Panc1 (cell line): Measurements from ENCODE around the gene ALPK1. TPM values are rescaled to one million over a fixed set of nuclear protein-coding genes. Genes with fewer than 3 reads are reported as not detected.

Experiments
- ATAC-seq: fragments of 200-7000 bp; cut with Tn5 transposase; 2 replicates; pipeline ENCODE4 v1.9.1; 2020; ENCODE audit warnings: mild to moderate bottlenecking, moderate library complexity
- BruUV-seq: library from RNA; stranded (reverse); fragments of 400-500 nt; replicated peaks from 2 replicates; lab custom pipeline; 2021; lab: Mats Ljungman, UMichigan
- CTCF ChIA-PET: fragments of 300-600 bp; sonication (Branson Sonifier 250); formaldehyde crosslinking; loops from one replicate; lab custom pipeline; 2022; ENCODE audit warnings: antibody characterized with exemption; lab: Charles Lee
- POLR2A ChIA-PET: fragments of 300-600 bp; sonication (Branson Sonifier 250); formaldehyde crosslinking; loops from one replicate; lab custom pipeline; 2022; ENCODE audit warnings: antibody characterized with exemption; lab: Charles Lee
- DNase-seq: peaks from one replicate; pipeline ENCODE4 v3.0.0-alpha.2; 2010; ENCODE audit warnings: low read depth, low spot score
- H3K27ac ChIP-seq: 2 replicates; pipeline ENCODE4 v1.5.1; 2011; ENCODE audit warnings: mild to moderate bottlenecking, low read length, inconsistent platforms
- H3K27me3 ChIP-seq: fragments of 200-500 bp; sonication (Bioruptor generic); 2 replicates; pipeline ENCODE4 v1.6.0; 2014; ENCODE audit warnings: low read length, inconsistent platforms; ENCODE audit not compliant: control insufficient read depth, insufficient read depth
- H3K36me3 ChIP-seq: fragments of 200-500 bp; sonication (Bioruptor generic); 2 replicates; pipeline ENCODE4 v1.5.1; 2014; ENCODE audit warnings: inconsistent platforms, mild to moderate bottlenecking, low read length, moderate library complexity; ENCODE audit not compliant: control insufficient read depth, insufficient read depth
- H3K4me1 ChIP-seq: 2 replicates; pipeline ENCODE4 v1.5.1; 2011; ENCODE audit warnings: inconsistent platforms, mild to moderate bottlenecking, low read length, moderate library complexity; ENCODE audit not compliant: control insufficient read depth, insufficient read depth
- H3K4me3 ChIP-seq, 2 experiments: 2 replicates each; pipeline ENCODE4 v1.5.1; 2011 to 2012; ENCODE audit warnings: low read depth in 2 of 2, low read length in 2 of 2, mild to moderate bottlenecking in 2 of 2, inconsistent platforms in 1 of 2, moderate library complexity in 1 of 2
- H3K9me3 ChIP-seq: fragments of 200-500 bp; sonication (Bioruptor generic); 2 replicates; pipeline ENCODE4 v1.5.1; 2014; ENCODE audit warnings: low read depth, mild to moderate bottlenecking, inconsistent platforms, low read length, moderate library complexity; ENCODE audit not compliant: control insufficient read depth, insufficient read depth
- POLR2AphosphoS5 ChIP-seq: IDR thresholded peaks from 2 replicates; pipeline ENCODE4 v1.6.1; 2012; ENCODE audit warnings: mild to moderate bottlenecking, low read depth, low read length, moderate library complexity
- SIN3A ChIP-seq: IDR thresholded peaks from 2 replicates; pipeline ENCODE4 v1.6.1; 2012; ENCODE audit warnings: low read depth, mild to moderate bottlenecking, low read length, moderate library complexity, borderline replicate concordance; ENCODE audit not compliant: insufficient read depth
- TCF7L2 ChIP-seq: IDR thresholded peaks from 2 replicates; pipeline ENCODE4 v1.6.1; 2011; ENCODE audit warnings: mild to moderate bottlenecking, low read depth, low read length, inconsistent platforms
- in situ Hi-C: cut with HindIII; loops from 2 replicates; pipeline ENCODE4 v1.10.0; 2016; ENCODE audit warnings: low sequenced_read_pairs, low pct_unique_long_range_greater_than_20kb
- intact Hi-C: fragments of 100-400 bp; cut with micrococcal nuclease; formaldehyde crosslinking; loops from one replicate; pipeline ENCODE4 v1.10.0; 2022; ENCODE audit not compliant: unreplicated experiment
- total RNA-seq: library from RNA; stranded (reverse); gene quantifications from one replicate; pipeline ENCODE4 v1.2.1, GENCODE V29; 2021; ENCODE audit not compliant: unreplicated experiment
- TF ChIP-seq, protein P1 (sequence below): fragments of 450-650 bp; IDR thresholded peaks from 2 replicates; pipeline ENCODE4 v1.5.1; 2017; ENCODE audit warnings: mild to moderate bottlenecking
- TF ChIP-seq, protein P2 (sequence below), 2 experiments: IDR thresholded peaks; 2 replicates each; pipeline ENCODE4 v1.6.1; 2011 to 2012; ENCODE audit warnings: low read depth in 2 of 2, control low read depth in 1 of 2, low read length in 1 of 2, mild to moderate bottlenecking in 1 of 2, moderate library complexity in 1 of 2; ENCODE audit not compliant: insufficient read depth in 1 of 2

The ALPK1 gene
- total RNA-seq, 1 experiment from 2014 or later = 1.4 TPM

DNA sequence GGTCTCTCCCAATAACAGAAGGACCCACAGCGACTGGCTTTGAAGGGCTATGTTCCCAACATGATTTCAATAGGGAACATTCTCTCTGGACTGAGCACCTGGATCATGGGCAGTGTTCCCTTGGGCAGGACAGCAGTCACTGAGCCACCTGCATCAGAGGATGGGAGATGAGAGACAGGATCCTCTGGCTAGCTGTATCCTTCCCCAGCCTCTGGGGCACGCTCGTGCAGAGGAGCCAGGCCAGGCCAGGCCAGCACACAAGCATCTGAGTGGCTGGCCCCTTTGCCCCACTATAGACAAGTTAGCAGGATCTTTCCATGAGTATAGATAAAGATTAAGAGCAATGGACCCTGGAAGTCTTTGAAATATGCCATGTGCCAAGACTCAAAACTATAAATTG is 152.5 kb downstream of the ALPK1 start:
- no peak for ATAC-seq
- Histone ChIP-seq H3K4me1 (no peaks in the 10 kb centered on the region), H3K27me3 (no peaks in the 10 kb centered on the region), H3K9me3 (no peaks in the 10 kb centered on the region), H3K4me3 (no peak overlapping the region), H3K36me3 (no peaks in the 10 kb centered on the region), H3K27ac (no peak overlapping the region)
- no peak for DNase-seq
- ChIA-PET POLR2A (no interaction called here), CTCF (no interaction called here)
- TF ChIP-seq, protein P1, sequence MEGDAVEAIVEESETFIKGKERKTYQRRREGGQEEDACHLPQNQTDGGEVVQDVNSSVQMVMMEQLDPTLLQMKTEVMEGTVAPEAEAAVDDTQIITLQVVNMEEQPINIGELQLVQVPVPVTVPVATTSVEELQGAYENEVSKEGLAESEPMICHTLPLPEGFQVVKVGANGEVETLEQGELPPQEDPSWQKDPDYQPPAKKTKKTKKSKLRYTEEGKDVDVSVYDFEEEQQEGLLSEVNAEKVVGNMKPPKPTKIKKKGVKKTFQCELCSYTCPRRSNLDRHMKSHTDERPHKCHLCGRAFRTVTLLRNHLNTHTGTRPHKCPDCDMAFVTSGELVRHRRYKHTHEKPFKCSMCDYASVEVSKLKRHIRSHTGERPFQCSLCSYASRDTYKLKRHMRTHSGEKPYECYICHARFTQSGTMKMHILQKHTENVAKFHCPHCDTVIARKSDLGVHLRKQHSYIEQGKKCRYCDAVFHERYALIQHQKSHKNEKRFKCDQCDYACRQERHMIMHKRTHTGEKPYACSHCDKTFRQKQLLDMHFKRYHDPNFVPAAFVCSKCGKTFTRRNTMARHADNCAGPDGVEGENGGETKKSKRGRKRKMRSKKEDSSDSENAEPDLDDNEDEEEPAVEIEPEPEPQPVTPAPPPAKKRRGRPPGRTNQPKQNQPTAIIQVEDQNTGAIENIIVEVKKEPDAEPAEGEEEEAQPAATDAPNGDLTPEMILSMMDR = no peak
- TF ChIP-seq, protein P2, sequence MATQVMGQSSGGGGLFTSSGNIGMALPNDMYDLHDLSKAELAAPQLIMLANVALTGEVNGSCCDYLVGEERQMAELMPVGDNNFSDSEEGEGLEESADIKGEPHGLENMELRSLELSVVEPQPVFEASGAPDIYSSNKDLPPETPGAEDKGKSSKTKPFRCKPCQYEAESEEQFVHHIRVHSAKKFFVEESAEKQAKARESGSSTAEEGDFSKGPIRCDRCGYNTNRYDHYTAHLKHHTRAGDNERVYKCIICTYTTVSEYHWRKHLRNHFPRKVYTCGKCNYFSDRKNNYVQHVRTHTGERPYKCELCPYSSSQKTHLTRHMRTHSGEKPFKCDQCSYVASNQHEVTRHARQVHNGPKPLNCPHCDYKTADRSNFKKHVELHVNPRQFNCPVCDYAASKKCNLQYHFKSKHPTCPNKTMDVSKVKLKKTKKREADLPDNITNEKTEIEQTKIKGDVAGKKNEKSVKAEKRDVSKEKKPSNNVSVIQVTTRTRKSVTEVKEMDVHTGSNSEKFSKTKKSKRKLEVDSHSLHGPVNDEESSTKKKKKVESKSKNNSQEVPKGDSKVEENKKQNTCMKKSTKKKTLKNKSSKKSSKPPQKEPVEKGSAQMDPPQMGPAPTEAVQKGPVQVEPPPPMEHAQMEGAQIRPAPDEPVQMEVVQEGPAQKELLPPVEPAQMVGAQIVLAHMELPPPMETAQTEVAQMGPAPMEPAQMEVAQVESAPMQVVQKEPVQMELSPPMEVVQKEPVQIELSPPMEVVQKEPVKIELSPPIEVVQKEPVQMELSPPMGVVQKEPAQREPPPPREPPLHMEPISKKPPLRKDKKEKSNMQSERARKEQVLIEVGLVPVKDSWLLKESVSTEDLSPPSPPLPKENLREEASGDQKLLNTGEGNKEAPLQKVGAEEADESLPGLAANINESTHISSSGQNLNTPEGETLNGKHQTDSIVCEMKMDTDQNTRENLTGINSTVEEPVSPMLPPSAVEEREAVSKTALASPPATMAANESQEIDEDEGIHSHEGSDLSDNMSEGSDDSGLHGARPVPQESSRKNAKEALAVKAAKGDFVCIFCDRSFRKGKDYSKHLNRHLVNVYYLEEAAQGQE (IDR thresholded peaks at IDR 0.05; ENCODE audit: insufficient read depth in 1 of 2, low read depth in 2 of 2, low read length in 1 of 2) = no peak
- TF ChIP-seq SIN3A (no peak), TCF7L2 (no peak), POLR2AphosphoS5 (no peak)
- in situ Hi-C loops (no loop called here), intact Hi-C loops (no loop called here)
- BruUV-seq = no TSS peak

DNA sequence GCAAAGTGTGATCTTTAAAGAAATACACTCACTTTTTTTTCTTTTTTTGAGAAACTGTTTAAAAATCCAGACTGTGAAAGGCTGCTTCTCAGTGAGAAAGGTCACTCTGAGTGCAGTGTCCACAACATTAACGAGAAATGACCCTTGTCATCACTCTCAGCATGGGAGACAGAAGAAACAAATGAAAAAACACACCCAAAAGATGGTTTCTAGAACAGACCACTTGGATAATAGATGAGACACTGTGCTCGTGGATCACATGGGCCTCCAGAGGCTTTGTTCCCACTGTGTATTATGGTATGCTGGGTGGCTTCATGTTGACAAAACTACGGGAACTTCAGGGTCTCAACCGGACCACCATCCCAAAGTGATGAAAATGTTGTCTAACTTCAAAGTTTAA is 153.9 kb downstream of the ALPK1 start:
- TF ChIP-seq, protein P1 = no peak
- TF ChIP-seq, protein P2 (IDR thresholded peaks at IDR 0.05; ENCODE audit: insufficient read depth in 1 of 2, low read depth in 2 of 2, low read length in 1 of 2) = no peak
- TF ChIP-seq POLR2AphosphoS5 (no peak), SIN3A (no peak), TCF7L2 (no peak)
- H3K4me1 ChIP-seq = no peaks in the 10 kb centered on the region
- no peaks in the 10 kb centered on the region for H3K27me3 ChIP-seq
- H3K36me3 ChIP-seq = no peaks in the 10 kb centered on the region
- DNase-seq (no peak), ATAC-seq (no peak)
- POLR2A ChIA-PET = no interaction called here
- H3K27ac ChIP-seq = no peak overlapping the region
- CTCF ChIA-PET = no interaction called here
- no peak overlapping the region for H3K4me3 ChIP-seq
- intact Hi-C loops (no loop called here), in situ Hi-C loops (no loop called here)
- BruUV-seq = no TSS peak
- H3K9me3 ChIP-seq = no peaks in the 10 kb centered on the region
